ENCODE results near the gene ZFP69B.

Gene ZFP69B

DNA sequence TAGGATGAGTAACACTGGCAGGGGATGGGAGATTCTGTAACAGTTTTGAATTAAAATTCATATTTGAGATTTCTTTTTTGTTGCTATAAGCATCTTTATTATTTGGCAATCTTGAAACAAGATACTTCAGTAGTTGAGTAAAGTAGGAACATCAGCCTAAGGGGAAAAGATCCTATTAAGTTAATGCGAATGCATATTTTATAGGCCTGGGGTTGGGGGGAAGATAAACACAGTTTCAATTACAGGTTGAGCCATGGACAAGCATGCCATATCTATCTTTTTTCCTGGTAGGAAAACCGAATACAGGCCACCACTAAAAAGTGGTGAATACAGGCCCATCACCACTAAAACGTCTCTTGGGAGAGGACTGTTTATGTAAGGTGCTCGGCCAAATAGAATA is 44.5 kb upstream of the ZFP69B start (continued):
- TF ChIP-seq ZSCAN5A (tag by site-specific recombination; IDR thresholded peaks at IDR 0.05) = no peak
- no peak for TF ChIP-seq ZNF645 (tag by site-specific recombination; IDR thresholded peaks at IDR 0.05)
- no peak for TF ChIP-seq ZNF747 (tag by site-specific recombination; IDR thresholded peaks at IDR 0.05)
- no peak for TF ChIP-seq ZNF610 (tag by site-specific recombination; IDR thresholded peaks at IDR 0.05; ENCODE audit: borderline replicate concordance)
- no peak for TF ChIP-seq KLF7 (tag by site-specific recombination; IDR thresholded peaks at IDR 0.05; ENCODE audit: borderline replicate concordance)
- no peak for TF ChIP-seq ZNF148 (tag by site-specific recombination; IDR thresholded peaks at IDR 0.05; ENCODE audit: borderline replicate concordance)
- TF ChIP-seq ZBTB21 (tag by site-specific recombination; IDR thresholded peaks at IDR 0.05) = no peak
- TF ChIP-seq, protein P1, sequence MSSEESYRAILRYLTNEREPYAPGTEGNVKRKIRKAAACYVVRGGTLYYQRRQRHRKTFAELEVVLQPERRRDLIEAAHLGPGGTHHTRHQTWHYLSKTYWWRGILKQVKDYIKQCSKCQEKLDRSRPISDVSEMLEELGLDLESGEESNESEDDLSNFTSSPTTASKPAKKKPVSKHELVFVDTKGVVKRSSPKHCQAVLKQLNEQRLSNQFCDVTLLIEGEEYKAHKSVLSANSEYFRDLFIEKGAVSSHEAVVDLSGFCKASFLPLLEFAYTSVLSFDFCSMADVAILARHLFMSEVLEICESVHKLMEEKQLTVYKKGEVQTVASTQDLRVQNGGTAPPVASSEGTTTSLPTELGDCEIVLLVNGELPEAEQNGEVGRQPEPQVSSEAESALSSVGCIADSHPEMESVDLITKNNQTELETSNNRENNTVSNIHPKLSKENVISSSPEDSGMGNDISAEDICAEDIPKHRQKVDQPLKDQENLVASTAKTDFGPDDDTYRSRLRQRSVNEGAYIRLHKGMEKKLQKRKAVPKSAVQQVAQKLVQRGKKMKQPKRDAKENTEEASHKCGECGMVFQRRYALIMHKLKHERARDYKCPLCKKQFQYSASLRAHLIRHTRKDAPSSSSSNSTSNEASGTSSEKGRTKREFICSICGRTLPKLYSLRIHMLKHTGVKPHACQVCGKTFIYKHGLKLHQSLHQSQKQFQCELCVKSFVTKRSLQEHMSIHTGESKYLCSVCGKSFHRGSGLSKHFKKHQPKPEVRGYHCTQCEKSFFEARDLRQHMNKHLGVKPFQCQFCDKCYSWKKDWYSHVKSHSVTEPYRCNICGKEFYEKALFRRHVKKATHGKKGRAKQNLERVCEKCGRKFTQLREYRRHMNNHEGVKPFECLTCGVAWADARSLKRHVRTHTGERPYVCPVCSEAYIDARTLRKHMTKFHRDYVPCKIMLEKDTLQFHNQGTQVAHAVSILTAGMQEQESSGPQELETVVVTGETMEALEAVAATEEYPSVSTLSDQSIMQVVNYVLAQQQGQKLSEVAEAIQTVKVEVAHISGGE (tag by site-specific recombination; conservative IDR thresholded peaks at IDR 0.05; ENCODE audit: low read depth) = no peak; the same call in 1 of the 2 replicates
- TF ChIP-seq ZNF391 (tag by site-specific recombination; IDR thresholded peaks at IDR 0.05; ENCODE audit: borderline replicate concordance, low read depth) = no peak
- no peak for TF ChIP-seq ZNF621 (tag by site-specific recombination; IDR thresholded peaks at IDR 0.05)
- TF ChIP-seq ZSCAN30 (tag by site-specific recombination; IDR thresholded peaks at IDR 0.05) = no peak
- TF ChIP-seq ZNF266 (tag by site-specific recombination; IDR thresholded peaks at IDR 0.05; ENCODE audit: low read depth) = no peak
- no peak for TF ChIP-seq ZNF596 (tag by site-specific recombination; IDR thresholded peaks at IDR 0.05)
- TF ChIP-seq SALL2 (tag by site-specific recombination; IDR thresholded peaks at IDR 0.05; ENCODE audit: borderline replicate concordance) = no peak
- TF ChIP-seq, protein P2, sequence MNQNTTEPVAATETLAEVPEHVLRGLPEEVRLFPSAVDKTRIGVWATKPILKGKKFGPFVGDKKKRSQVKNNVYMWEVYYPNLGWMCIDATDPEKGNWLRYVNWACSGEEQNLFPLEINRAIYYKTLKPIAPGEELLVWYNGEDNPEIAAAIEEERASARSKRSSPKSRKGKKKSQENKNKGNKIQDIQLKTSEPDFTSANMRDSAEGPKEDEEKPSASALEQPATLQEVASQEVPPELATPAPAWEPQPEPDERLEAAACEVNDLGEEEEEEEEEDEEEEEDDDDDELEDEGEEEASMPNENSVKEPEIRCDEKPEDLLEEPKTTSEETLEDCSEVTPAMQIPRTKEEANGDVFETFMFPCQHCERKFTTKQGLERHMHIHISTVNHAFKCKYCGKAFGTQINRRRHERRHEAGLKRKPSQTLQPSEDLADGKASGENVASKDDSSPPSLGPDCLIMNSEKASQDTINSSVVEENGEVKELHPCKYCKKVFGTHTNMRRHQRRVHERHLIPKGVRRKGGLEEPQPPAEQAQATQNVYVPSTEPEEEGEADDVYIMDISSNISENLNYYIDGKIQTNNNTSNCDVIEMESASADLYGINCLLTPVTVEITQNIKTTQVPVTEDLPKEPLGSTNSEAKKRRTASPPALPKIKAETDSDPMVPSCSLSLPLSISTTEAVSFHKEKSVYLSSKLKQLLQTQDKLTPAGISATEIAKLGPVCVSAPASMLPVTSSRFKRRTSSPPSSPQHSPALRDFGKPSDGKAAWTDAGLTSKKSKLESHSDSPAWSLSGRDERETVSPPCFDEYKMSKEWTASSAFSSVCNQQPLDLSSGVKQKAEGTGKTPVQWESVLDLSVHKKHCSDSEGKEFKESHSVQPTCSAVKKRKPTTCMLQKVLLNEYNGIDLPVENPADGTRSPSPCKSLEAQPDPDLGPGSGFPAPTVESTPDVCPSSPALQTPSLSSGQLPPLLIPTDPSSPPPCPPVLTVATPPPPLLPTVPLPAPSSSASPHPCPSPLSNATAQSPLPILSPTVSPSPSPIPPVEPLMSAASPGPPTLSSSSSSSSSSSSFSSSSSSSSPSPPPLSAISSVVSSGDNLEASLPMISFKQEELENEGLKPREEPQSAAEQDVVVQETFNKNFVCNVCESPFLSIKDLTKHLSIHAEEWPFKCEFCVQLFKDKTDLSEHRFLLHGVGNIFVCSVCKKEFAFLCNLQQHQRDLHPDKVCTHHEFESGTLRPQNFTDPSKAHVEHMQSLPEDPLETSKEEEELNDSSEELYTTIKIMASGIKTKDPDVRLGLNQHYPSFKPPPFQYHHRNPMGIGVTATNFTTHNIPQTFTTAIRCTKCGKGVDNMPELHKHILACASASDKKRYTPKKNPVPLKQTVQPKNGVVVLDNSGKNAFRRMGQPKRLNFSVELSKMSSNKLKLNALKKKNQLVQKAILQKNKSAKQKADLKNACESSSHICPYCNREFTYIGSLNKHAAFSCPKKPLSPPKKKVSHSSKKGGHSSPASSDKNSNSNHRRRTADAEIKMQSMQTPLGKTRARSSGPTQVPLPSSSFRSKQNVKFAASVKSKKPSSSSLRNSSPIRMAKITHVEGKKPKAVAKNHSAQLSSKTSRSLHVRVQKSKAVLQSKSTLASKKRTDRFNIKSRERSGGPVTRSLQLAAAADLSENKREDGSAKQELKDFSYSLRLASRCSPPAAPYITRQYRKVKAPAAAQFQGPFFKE (tag by site-specific recombination; IDR thresholded peaks at IDR 0.05; ENCODE audit: borderline replicate concordance) = no peak
- no peak for TF ChIP-seq ZNF311 (tag by site-specific recombination; IDR thresholded peaks at IDR 0.05; ENCODE audit: borderline replicate concordance)
- TF ChIP-seq, protein P3, sequence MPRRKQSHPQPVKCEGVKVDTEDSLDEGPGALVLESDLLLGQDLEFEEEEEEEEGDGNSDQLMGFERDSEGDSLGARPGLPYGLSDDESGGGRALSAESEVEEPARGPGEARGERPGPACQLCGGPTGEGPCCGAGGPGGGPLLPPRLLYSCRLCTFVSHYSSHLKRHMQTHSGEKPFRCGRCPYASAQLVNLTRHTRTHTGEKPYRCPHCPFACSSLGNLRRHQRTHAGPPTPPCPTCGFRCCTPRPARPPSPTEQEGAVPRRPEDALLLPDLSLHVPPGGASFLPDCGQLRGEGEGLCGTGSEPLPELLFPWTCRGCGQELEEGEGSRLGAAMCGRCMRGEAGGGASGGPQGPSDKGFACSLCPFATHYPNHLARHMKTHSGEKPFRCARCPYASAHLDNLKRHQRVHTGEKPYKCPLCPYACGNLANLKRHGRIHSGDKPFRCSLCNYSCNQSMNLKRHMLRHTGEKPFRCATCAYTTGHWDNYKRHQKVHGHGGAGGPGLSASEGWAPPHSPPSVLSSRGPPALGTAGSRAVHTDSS (tag by site-specific recombination; IDR thresholded peaks at IDR 0.05) = no peak
- no peak for TF ChIP-seq MEIS1 (CRISPR knock-in tag; IDR thresholded peaks at IDR 0.05; ENCODE audit: borderline replicate concordance)
